BE2C (cell line): ENCODE measurements around the gene COL11A2.
A peak's percentile ranks its signal among the peaks of the same experiment; 100 is the strongest.

Experiments
- DNase-seq: peaks from one replicate; pipeline ENCODE4 v3.0.0-alpha.2; 2020
- H3K27me3 ChIP-seq: fragments of 250-450 bp; sonication (Bioruptor Pico); 2 replicates; pipeline ENCODE4 v1.5.1; 2020; ENCODE audit warnings: mild to moderate bottlenecking
- H3K36me3 ChIP-seq: fragments of 250-450 bp; sonication (Bioruptor Pico); 2 replicates; pipeline ENCODE4 v1.5.1; 2020; ENCODE audit warnings: mild to moderate bottlenecking
- H3K4me1 ChIP-seq: fragments of 250-450 bp; sonication (Bioruptor Pico); 2 replicates; pipeline ENCODE4 v1.5.1; 2020
- H3K4me3 ChIP-seq: 2 replicates; pipeline ENCODE4 v1.5.1; 2011; ENCODE audit warnings: low read depth, low read length
- H3K9me3 ChIP-seq: fragments of 250-450 bp; sonication (Bioruptor Pico); 2 replicates; pipeline ENCODE4 v1.5.1; 2020
- CTCF ChIP-seq: IDR thresholded peaks from 2 replicates; pipeline ENCODE4 v1.5.1; 2012; ENCODE audit warnings: mild to moderate bottlenecking, low read depth, low read length

The COL11A2 gene

DNA sequence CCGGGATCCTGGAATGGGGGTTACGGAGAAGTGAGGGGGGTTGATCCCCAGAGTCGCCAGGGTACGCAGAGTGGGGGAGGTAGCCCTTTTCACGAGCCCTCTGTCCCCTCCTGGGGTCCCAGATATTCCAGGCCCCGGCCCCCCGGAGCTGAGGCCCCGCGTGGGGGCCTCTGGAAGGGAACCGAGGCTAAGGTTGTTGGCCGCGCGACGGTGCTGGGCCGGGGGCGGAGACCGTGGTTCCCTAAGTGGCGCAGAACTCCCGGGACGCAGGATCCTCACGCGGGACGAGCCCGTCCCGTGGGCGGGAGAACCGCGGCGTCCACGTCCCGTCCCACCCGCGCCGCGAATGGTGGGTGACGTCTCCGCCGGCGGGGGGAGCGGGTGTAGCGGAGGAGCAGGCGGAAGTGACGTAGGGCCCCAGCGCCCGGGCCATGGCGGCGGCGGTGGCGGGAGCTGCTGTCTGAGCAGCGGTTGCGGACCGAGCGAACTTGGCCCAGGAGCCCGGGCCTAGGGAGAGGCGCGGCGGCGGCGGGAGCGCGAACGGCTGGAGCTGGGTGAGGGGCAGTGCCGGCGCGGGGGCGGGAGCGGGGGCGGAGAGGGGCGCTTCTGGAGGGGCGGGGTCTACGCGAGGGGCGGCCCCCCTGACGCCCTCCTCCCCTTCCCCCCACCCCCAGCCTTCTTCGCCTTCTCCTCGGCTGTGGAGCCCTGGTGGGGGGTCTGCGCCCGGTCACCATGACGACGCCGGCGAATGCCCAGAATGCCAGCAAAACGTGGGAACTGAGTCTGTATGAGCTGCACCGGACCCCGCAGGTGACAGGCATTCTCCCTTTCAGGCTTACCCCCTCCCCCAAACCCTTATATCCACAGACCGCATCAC lies 16.1 kb upstream of the COL11A2 start, which contains the start of gene RING1:
TSS of gene RING1 (plus strand) at position 410 of the 877 bp plus-strand sequence. CDS start at position 733, 323 bp downstream.
- H3K9me3 ChIP-seq, result no peaks in the 10 kb centered on the region
- DNase-seq, result peak; percentile 79
- no peaks in the 10 kb centered on the region; the same call in 1 of the 2 replicates for H3K4me1 ChIP-seq
- H3K4me3 ChIP-seq, result peak within 1 kb of the TSS; percentile 94
- no peak for TF ChIP-seq CTCF
- H3K27me3 ChIP-seq, result peaks cover 5% of the 10 kb centered on the region
- H3K36me3 ChIP-seq, result peaks cover 8% of the 10 kb centered on the region

DNA sequence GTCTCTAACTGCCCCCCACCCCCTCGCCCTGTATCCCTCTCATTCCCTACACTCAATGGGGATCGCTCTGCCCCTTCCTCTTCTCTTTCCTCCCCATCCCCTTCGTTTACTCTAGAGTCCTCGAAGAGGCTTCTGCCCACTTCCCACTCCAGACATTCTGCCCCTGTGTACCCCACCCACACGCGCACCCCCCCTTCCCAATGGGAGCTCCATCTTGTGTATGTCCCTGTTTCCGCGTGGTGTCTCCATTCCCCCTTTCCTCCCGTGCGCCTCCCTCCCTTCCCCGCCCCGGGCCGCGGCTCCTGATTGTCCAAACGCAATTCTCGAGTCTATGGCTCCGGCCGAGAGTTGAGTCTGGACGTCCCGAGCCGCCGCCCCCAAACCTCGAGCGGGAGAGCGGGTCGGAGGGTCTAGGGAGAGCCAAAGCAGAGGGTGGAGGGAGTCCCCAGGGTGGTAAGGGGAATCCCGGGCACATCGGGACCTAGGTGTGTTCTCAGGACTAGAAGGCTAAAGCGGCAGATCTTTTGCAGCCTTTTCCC lies 15.4 kb upstream of the COL11A2 start:
- no peaks in the 10 kb centered on the region for H3K27me3 ChIP-seq
- no peak for TF ChIP-seq CTCF
- peak overlapping the region; percentile 94 for H3K4me3 ChIP-seq
- H3K36me3 ChIP-seq, result peaks cover 15% of the 10 kb centered on the region
- H3K4me1 ChIP-seq, result no peaks in the 10 kb centered on the region; the same call in 1 of the 2 replicates
- DNase-seq, result peak; percentile 52
- H3K9me3 ChIP-seq, result no peaks in the 10 kb centered on the region

DNA sequence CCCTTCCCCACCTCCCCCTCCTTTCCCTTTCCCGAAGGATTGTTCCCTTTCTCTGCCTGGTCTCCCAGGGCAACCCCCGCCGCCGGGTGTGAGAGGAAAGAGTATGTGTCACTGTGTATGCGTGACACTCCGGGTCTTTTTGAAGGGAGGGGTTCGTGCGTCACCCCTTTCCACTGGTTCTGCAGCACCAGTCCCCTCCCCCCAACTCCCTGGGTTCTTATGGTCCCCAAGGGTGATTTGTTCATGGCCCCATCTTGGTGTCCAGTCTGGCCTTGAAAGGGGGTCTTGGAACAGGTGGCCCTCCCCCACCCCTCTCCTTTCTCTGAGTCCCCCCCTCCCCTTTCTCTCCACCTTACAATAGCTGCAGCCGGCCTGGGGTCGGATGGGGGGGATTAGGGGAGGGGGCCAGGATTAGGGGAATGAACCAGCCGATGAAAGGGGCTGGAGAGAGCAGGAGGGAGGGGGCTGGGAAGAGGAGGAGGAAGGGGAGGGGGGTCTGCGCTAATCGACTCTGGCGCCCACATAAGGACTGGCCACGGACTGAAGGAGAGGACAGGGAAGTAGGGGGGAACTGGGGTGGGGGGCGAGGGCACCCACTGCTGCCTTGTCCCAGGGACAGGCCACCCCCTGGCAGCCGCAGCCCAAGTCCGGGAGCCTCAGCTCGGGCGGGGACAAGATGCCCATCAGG lies 14.7 kb upstream of the COL11A2 start:
- DNase-seq, result no peak
- peaks cover 21% of the 10 kb centered on the region for H3K36me3 ChIP-seq
- peak overlapping the region; percentile 94 for H3K4me3 ChIP-seq
- no peak for TF ChIP-seq CTCF
- no peaks in the 10 kb centered on the region for H3K9me3 ChIP-seq
- no peaks in the 10 kb centered on the region for H3K27me3 ChIP-seq
- no peaks in the 10 kb centered on the region; the same call in 1 of the 2 replicates for H3K4me1 ChIP-seq

DNA sequence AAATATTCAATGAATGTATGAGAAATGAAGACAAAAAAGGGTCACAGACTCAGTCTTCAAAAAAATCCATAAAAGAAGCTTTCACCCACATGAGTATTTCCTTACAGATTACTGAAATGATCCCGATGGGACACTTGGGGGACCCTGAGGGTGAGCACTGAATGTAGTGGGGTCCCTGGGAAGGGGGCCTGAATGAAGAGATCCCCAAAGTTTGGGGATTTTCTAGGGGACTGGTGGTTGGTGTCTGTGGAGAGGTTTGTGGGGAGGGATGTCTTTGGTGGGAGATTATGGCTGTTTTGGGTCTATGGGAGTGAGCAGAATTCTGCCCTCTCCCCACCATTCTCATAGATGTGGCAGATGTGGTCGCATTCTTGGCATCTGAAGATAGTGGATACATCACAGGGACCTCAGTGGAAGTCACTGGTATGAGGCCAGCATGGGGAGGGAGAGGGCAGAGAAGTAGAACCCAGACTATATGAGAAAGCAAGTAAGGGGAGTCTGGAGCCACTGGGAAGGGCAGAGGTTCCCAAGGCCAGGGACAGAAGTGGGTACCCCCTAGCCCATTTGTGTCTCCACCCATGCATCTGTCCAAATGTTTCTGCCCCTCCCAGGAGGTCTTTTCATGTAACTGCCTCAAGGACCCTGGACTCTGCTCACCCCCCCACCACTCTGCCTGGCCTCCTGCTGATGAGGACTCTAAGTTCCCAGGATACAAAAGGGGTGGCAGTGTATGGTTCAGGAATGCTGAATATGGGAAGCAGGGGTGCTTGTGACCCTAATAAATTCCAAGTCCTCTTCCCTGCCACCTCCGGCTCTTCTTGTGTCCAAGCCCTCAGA lies 14.0 kb upstream of the COL11A2 start:
- DNase-seq, result no peak
- TF ChIP-seq CTCF, result no peak
- Histone ChIP-seq H3K27me3 (no peaks in the 10 kb centered on the region), H3K4me1 (no peaks in the 10 kb centered on the region; the same call in 1 of the 2 replicates), H3K9me3 (no peaks in the 10 kb centered on the region), H3K36me3 (peaks cover 23% of the 10 kb centered on the region), H3K4me3 (no peak overlapping the region)

DNA sequence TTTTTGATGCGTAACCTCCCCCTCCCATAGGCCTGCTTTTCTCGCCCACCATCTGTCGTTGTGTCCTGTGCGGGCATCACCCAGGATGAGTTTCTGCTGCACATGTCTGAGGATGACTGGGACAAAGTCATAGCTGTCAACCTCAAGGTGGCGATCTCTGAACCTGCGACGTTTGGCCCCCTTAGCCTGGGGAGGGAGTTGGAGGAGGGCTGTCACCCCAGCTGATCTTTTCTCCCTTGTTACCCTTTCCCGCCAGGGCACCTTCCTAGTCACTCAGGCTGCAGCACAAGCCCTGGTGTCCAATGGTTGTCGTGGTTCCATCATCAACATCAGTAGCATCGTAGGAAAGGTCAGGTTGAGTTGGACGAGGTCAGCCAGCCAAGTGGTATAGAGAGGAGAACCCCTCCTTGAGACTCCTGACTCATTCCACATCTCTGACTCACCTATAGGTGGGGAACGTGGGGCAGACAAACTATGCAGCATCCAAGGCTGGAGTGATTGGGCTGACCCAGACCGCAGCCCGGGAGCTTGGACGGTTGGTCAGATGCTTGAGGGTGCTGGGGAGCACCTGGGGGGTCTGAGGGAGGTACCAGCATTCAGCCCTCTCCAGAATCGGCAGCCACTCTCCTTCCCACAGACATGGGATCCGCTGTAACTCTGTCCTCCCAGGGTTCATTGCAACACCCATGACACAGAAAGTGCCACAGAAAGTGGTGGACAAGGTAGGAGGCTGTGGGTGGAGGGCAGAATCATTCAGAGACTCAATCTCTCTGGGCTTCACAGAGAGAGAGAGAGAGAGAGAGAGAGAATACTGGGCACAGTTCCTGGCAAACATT lies 13.1 kb upstream of the COL11A2 start:
- Histone ChIP-seq H3K36me3 (peaks cover 23% of the 10 kb centered on the region), H3K4me1 (no peaks in the 10 kb centered on the region; the same call in 1 of the 2 replicates), H3K27me3 (no peaks in the 10 kb centered on the region), H3K4me3 (peak overlapping the region; percentile 69), H3K9me3 (no peaks in the 10 kb centered on the region)
- no peak for DNase-seq
- peak; percentile 19; the same call in 1 of the 2 replicates for TF ChIP-seq CTCF
